Renal cortical epithelial cell (primary cell): ENCODE results near the gene OGFR. TPM values are rescaled to one million over a fixed set of nuclear protein-coding genes. Genes with fewer than 3 reads are reported as not detected.

Experiments
- DNase-seq: peaks from one replicate; pipeline ENCODE4 v3.0.0-alpha.2; 2011; ENCODE audit warnings: low read depth
- total RNA-seq: library from RNA; depleted of rRNA; stranded (reverse); fragments of >200 nt; gene quantifications from 2 replicates; pipeline ENCODE4 v1.2.3, GENCODE V29; 2014

The OGFR gene
- total RNA-seq, 1 donor from 2014 or later, result 45.8 TPM

DNA sequence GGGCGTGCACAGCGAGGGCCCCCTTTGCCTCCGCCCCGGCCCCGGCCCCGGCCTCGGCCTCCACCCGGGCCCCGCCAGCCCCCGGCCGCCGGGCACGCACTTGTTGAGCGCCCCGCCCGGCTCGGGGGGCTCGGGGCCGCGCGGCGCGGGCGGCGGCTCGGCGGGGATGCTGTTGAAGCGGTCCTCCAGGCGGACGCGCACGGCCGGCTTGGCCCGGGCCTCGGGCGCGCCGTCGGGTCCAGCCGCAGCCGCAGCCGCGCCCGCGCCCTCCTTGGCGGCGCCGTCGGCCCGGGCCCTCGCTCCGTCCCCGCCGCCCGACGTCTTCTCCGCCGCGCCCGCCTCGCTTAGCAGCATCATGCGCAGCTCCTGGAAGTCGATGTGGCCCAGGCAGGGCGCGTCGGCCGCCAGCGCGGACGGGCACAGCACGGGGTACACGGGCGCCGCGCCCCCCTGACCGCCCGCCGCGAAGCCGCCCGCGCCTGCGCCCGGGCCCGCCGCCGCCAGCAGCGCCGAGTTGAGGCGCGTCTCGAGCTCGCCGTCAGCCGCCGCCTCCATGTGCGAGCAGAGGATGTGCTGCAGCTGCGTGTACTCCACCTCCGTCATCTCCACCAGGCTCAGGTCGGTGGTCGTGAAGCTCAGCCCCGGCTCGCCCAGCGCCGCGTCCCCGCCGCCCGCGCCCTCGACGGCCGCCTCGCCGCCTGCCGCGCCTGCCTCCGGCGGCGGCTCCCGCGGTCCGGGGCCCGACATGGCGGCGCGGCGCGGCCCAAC lies 56.5 kb downstream of the OGFR start:
- DNase-seq, result no peak

DNA sequence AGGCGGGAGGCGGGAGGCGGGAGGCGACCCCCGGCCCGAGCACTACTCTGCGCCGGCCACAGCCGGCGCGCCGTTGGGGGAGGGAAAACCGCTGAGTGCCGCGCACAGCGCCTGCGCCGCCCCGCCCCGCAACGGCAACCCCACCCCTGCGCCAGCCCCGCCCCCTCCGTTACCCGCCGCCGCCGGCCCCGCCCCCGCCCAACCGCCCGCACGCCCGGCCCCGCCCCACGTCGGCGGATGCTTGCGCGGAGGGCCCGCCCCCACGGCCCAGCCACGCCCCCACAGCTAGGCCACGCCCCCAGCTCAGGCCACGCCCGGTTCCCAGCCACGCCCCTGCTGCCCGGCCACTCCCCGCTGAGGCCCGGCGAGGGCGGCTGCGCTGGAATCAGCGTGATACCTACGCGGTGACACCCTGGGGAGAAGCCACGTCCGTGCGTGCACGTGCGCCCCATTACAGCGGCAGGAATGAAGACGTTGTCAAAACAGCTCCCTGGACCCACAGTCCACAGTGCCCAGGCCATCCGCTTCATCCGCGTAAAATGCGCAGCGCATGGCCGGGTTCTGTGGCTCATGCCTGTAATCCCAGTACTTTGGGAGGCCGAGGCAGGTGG lies 57.2 kb downstream of the OGFR start, which contains the start of gene TCFL5:
Gene TCFL5, minus strand, starts transcription at position 97 of the 611 bp plus-strand sequence. CDS start 152 bp downstream, outside the sequence.
- peak; percentile 26 for DNase-seq

Other genes starting within 250 kb of the OGFR start
- 6.1 and 30.7 TPM in 2 replicates for gene SLCO4A1, start 162.3 kb upstream of the OGFR start, total RNA-seq
- gene NTSR1, start 96.0 kb upstream of the OGFR start, total RNA-seq, result not detected in 2 replicates
- 12.7 and 24.3 TPM in 2 replicates for gene MRGBP, start 8.4 kb upstream of the OGFR start, total RNA-seq
- gene COL9A3, start 12.2 kb downstream of the OGFR start, total RNA-seq, result 0.05 and 0.35 TPM in 2 replicates
- 10.4 and 11.7 TPM in 2 replicates for gene TCFL5, start 57.0 kb downstream of the OGFR start, total RNA-seq
- 25.7 and 58.1 TPM in 2 replicates for gene DIDO1, start 121.7 kb downstream of the OGFR start, total RNA-seq
- gene GID8, start 133.3 kb downstream of the OGFR start, total RNA-seq, result 37.0 and 47.5 TPM in 2 replicates
- gene SLC17A9, start 147.9 kb downstream of the OGFR start, total RNA-seq, result 0.65 and 3.3 TPM in 2 replicates
- gene BHLHE23, start 202.1 kb downstream of the OGFR start, total RNA-seq, result not detected in 2 replicates